ENCODE data around the gene CDK2.

DNA sequence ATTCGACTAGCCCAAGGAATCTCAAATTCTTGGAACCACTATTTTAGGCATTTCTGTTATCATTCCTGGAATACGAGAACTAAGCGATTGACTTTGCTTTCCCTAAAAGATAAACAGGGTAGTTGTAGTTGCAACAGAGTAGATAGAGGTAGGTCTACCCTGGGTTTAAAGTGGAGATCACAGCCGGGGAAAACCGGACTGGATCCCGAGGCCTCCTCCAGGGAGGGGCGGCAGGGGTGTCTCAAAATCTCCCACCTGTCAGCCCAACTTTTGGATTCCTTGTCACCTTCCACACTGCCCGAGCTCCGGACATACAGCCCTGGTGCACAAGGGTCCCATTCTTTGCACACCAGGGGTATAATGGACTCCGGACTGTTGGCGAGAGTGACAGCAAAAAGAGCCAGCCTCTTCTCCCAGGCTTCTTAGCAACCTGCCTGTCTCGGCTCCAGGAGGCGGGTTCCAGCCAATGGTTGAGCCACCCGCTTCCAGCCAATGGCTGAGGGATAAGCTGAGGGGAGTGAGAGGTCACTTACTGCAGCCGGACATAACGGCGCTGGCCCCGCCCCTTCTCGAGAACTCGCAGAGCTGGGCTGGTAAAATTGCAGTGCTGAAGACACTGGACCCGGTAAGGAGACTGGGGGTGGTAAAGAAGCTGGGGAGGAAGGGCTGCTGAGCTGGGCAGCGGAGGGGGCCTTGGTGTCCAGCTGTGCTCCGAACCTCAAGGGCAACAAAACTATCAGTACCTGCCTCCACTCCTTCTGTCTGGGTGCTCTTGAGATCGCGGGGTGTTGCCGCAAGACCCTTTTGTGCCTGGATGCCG, 30.3 kb downstream of the CDK2 start, which contains the start of gene SUOX:
- TF ChIP-seq, protein P1, sequence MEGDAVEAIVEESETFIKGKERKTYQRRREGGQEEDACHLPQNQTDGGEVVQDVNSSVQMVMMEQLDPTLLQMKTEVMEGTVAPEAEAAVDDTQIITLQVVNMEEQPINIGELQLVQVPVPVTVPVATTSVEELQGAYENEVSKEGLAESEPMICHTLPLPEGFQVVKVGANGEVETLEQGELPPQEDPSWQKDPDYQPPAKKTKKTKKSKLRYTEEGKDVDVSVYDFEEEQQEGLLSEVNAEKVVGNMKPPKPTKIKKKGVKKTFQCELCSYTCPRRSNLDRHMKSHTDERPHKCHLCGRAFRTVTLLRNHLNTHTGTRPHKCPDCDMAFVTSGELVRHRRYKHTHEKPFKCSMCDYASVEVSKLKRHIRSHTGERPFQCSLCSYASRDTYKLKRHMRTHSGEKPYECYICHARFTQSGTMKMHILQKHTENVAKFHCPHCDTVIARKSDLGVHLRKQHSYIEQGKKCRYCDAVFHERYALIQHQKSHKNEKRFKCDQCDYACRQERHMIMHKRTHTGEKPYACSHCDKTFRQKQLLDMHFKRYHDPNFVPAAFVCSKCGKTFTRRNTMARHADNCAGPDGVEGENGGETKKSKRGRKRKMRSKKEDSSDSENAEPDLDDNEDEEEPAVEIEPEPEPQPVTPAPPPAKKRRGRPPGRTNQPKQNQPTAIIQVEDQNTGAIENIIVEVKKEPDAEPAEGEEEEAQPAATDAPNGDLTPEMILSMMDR (IDR thresholded peaks at IDR 0.05), result no peak
- TF ChIP-seq POLR2AphosphoS5 (IDR thresholded peaks at IDR 0.05; ENCODE audit: low read depth, low read length) (peak; percentile 90), RAD21 (IDR thresholded peaks at IDR 0.05; ENCODE audit: low read length) (no peak; the same call in 1 of the 2 replicates), FOXJ3 (CRISPR knock-in tag; IDR thresholded peaks at IDR 0.05) (no peak), RCOR1 (IDR thresholded peaks at IDR 0.05; ENCODE audit: low read length) (no peak; the same call in 1 of the 2 replicates), MAX (IDR thresholded peaks at IDR 0.05; ENCODE audit: low read depth) (no peak)
- TF ChIP-seq, protein P2, sequence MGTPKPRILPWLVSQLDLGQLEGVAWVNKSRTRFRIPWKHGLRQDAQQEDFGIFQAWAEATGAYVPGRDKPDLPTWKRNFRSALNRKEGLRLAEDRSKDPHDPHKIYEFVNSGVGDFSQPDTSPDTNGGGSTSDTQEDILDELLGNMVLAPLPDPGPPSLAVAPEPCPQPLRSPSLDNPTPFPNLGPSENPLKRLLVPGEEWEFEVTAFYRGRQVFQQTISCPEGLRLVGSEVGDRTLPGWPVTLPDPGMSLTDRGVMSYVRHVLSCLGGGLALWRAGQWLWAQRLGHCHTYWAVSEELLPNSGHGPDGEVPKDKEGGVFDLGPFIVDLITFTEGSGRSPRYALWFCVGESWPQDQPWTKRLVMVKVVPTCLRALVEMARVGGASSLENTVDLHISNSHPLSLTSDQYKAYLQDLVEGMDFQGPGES (IDR thresholded peaks at IDR 0.05; ENCODE audit: low read depth, low read length), result no peak
- TF ChIP-seq, protein P3, sequence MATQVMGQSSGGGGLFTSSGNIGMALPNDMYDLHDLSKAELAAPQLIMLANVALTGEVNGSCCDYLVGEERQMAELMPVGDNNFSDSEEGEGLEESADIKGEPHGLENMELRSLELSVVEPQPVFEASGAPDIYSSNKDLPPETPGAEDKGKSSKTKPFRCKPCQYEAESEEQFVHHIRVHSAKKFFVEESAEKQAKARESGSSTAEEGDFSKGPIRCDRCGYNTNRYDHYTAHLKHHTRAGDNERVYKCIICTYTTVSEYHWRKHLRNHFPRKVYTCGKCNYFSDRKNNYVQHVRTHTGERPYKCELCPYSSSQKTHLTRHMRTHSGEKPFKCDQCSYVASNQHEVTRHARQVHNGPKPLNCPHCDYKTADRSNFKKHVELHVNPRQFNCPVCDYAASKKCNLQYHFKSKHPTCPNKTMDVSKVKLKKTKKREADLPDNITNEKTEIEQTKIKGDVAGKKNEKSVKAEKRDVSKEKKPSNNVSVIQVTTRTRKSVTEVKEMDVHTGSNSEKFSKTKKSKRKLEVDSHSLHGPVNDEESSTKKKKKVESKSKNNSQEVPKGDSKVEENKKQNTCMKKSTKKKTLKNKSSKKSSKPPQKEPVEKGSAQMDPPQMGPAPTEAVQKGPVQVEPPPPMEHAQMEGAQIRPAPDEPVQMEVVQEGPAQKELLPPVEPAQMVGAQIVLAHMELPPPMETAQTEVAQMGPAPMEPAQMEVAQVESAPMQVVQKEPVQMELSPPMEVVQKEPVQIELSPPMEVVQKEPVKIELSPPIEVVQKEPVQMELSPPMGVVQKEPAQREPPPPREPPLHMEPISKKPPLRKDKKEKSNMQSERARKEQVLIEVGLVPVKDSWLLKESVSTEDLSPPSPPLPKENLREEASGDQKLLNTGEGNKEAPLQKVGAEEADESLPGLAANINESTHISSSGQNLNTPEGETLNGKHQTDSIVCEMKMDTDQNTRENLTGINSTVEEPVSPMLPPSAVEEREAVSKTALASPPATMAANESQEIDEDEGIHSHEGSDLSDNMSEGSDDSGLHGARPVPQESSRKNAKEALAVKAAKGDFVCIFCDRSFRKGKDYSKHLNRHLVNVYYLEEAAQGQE (IDR thresholded peaks at IDR 0.05; ENCODE audit: low read depth, low read length), result no peak
- TF ChIP-seq, protein P4, sequence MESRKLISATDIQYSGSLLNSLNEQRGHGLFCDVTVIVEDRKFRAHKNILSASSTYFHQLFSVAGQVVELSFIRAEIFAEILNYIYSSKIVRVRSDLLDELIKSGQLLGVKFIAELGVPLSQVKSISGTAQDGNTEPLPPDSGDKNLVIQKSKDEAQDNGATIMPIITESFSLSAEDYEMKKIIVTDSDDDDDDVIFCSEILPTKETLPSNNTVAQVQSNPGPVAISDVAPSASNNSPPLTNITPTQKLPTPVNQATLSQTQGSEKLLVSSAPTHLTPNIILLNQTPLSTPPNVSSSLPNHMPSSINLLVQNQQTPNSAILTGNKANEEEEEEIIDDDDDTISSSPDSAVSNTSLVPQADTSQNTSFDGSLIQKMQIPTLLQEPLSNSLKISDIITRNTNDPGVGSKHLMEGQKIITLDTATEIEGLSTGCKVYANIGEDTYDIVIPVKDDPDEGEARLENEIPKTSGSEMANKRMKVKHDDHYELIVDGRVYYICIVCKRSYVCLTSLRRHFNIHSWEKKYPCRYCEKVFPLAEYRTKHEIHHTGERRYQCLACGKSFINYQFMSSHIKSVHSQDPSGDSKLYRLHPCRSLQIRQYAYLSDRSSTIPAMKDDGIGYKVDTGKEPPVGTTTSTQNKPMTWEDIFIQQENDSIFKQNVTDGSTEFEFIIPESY (IDR thresholded peaks at IDR 0.05; ENCODE audit: borderline replicate concordance, low read depth), result no peak
